Parathyroid adenoma (tissue), 2 donors: Measurements from ENCODE around the gene TPT1.

Experiments used
- H2AFZ ChIP-seq: fragments of 300-600 bp; sonication (generic); one replicate; pipeline ENCODE4 v1.7.0; 2017; ENCODE audit warnings: antibody characterized with exemption, mild to moderate bottlenecking
- H3K27ac ChIP-seq: fragments of 300-600 bp; sonication (generic); one replicate; pipeline ENCODE4 v1.7.0; 2017
- H3K27me3 ChIP-seq: fragments of 300-600 bp; sonication (generic); one replicate; pipeline ENCODE4 v1.7.0; 2017; ENCODE audit warnings: low read length; ENCODE audit not compliant: control insufficient read depth, insufficient read depth
- H3K36me3 ChIP-seq: fragments of 300-600 bp; sonication (generic); one replicate; pipeline ENCODE4 v1.7.0; 2017; ENCODE audit warnings: low read length; ENCODE audit not compliant: control insufficient read depth, insufficient read depth
- H3K4me1 ChIP-seq: fragments of 300-600 bp; sonication (generic); one replicate; pipeline ENCODE4 v1.7.0; 2017; ENCODE audit warnings: control low read depth
- H3K4me2 ChIP-seq: fragments of 300-600 bp; sonication (generic); one replicate; pipeline ENCODE4 v1.7.0; 2017; ENCODE audit warnings: low read length
- H3K4me3 ChIP-seq: fragments of 300-600 bp; sonication (generic); one replicate; pipeline ENCODE4 v1.7.0; 2017; ENCODE audit warnings: low read depth, low read length
- H3K79me2 ChIP-seq: fragments of 300-600 bp; sonication (generic); one replicate; pipeline ENCODE4 v1.7.0; 2017; ENCODE audit warnings: control low read depth
- H3K9ac ChIP-seq: fragments of 300-600 bp; sonication (generic); one replicate; pipeline ENCODE4 v1.7.0; 2017; ENCODE audit warnings: mild to moderate bottlenecking
- H3K9me3 ChIP-seq: fragments of 300-600 bp; sonication (generic); one replicate; pipeline ENCODE4 v1.7.0; 2017; ENCODE audit warnings: low read length; ENCODE audit not compliant: control insufficient read depth
- TF ChIP-seq, protein P1 (sequence below): fragments of 300-600 bp; sonication (generic); IDR thresholded peaks from one replicate; pipeline ENCODE4 v1.7.0; 2017; ENCODE audit warnings: antibody characterized with exemption, mild to moderate bottlenecking
- donor health status: primary hyperparathyroidism.

Gene TPT1

DNA sequence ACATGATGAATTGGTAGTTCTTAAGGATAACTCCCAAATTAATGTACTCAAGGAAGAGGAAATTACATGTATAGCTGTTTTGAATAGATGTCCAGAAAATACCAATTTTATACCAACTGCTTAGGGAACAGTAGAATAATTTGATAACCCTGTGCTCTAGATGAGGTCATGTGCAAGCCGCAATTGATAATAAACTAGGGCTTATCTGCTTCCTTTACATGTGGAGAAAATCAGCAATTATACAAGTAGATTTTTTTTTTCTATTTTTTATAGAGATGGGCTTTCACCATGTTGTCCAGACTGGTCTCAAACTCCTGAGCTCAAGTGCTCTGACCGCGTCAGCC lies 9.3 kb downstream of the TPT1 start:
- Histone ChIP-seq H3K36me3 (no peaks in the 10 kb centered on the region), H3K4me1 (peaks cover 2% of the 10 kb centered on the region), H3K79me2 (no peaks in the 10 kb centered on the region), H3K9ac (no peak overlapping the region), H3K27me3 (no peaks in the 10 kb centered on the region), H3K4me2 (no peak overlapping the region), H3K27ac (no peak overlapping the region), H3K4me3 (no peak overlapping the region), H2AFZ (no peak overlapping the region), H3K9me3 (no peaks in the 10 kb centered on the region)
- TF ChIP-seq, protein P1, sequence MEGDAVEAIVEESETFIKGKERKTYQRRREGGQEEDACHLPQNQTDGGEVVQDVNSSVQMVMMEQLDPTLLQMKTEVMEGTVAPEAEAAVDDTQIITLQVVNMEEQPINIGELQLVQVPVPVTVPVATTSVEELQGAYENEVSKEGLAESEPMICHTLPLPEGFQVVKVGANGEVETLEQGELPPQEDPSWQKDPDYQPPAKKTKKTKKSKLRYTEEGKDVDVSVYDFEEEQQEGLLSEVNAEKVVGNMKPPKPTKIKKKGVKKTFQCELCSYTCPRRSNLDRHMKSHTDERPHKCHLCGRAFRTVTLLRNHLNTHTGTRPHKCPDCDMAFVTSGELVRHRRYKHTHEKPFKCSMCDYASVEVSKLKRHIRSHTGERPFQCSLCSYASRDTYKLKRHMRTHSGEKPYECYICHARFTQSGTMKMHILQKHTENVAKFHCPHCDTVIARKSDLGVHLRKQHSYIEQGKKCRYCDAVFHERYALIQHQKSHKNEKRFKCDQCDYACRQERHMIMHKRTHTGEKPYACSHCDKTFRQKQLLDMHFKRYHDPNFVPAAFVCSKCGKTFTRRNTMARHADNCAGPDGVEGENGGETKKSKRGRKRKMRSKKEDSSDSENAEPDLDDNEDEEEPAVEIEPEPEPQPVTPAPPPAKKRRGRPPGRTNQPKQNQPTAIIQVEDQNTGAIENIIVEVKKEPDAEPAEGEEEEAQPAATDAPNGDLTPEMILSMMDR = no peak

DNA sequence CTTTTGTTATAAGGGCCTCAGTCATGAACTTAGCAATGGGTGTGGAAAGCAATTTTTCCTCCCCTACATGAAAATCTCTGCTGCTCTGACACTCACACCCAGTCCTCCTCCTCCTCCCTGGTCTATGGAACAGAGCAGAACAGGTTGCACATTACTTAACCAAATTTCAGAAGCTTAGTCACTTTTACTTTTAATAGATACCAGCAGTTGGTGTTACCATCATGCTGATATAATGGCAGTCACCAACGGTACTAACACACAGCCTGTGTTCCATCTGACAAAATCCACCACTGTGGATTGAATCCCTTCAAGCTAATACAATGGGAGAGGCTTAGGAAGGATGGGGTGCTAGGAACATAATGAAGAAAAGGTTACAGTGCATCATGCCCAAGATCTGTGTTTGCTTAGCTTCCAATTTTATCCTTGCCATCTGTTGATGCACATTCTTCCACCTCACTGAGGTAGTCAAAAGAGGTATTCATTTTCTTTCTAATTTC lies 9.8 kb downstream of the TPT1 start:
- no peak overlapping the region for H3K4me3 ChIP-seq
- no peaks in the 10 kb centered on the region for H3K27me3 ChIP-seq
- H3K4me1 ChIP-seq = no peaks in the 10 kb centered on the region
- no peaks in the 10 kb centered on the region for H3K36me3 ChIP-seq
- H3K79me2 ChIP-seq = no peaks in the 10 kb centered on the region
- H2AFZ ChIP-seq = no peak overlapping the region
- H3K9me3 ChIP-seq = no peaks in the 10 kb centered on the region
- TF ChIP-seq, protein P1 = no peak
- H3K4me2 ChIP-seq = no peak overlapping the region
- H3K9ac ChIP-seq = no peak overlapping the region
- no peak overlapping the region for H3K27ac ChIP-seq

DNA sequence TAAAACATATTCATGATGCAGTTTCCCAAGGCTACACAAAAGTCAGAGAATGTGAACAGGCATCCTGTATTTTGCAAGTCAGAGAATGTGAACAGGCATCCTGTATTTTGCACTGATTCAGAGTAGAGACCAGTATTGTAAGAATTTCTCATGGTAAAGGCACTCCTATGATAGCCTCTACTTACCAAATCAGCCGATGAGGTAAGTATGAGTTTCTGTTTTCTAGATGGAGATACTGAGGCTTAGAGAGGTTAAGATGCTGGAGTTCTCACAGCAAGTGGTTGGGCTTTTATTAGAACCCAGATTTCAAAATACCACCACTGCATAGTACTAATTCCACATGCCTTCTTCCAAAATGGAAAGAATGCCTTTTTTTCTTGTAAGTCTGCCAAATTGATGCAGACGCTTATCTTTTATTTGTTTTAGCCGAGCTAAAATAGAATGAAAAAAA lies 12.3 kb downstream of the TPT1 start:
- no peak overlapping the region for H3K4me3 ChIP-seq
- no peaks in the 10 kb centered on the region for H3K79me2 ChIP-seq
- H3K9ac ChIP-seq = no peak overlapping the region
- no peaks in the 10 kb centered on the region for H3K4me1 ChIP-seq
- H3K9me3 ChIP-seq = no peaks in the 10 kb centered on the region
- H3K4me2 ChIP-seq = no peak overlapping the region
- H3K36me3 ChIP-seq = no peaks in the 10 kb centered on the region
- TF ChIP-seq, protein P1 = no peak
- H3K27me3 ChIP-seq = no peaks in the 10 kb centered on the region
- no peak overlapping the region for H2AFZ ChIP-seq
- H3K27ac ChIP-seq = no peak overlapping the region

DNA sequence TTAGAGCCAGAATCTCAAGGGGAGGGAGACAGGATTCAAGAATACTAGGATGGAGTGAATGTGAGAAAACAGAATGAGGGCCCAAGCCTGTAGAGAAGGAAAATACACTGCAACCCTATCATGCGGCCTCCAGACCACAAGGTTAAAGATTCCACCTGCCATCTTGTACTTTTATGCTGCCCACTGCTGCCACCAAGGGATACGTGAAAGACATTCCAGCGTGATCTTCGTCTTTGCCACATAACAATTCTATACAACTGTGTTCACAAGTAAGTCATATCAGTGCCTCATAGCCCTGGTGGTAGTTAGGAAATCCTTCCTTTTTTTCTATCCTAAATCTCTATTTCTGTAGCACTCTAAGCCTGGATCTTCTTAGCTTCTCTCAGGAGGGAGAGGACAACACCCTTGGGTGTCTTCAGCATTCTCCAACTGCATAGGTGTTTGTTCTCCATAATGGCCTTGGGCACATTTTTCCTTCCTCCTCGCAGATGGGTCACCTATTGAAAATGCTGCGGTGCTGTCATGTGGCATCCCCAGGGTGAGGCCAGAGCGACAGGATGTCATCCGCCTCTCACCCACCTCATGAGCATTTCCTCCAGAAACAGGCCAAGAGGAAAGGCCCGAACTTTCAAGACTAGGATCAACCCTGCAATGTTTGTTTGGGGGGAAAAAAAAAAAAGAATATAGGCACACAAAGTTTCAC lies 13.6 kb downstream of the TPT1 start:
- no peaks in the 10 kb centered on the region for H3K4me1 ChIP-seq
- no peak overlapping the region for H3K9ac ChIP-seq
- TF ChIP-seq, protein P1 = no peak
- no peak overlapping the region for H2AFZ ChIP-seq
- H3K4me2 ChIP-seq = no peak overlapping the region
- no peaks in the 10 kb centered on the region for H3K36me3 ChIP-seq
- H3K27me3 ChIP-seq = no peaks in the 10 kb centered on the region
- H3K79me2 ChIP-seq = no peaks in the 10 kb centered on the region
- H3K9me3 ChIP-seq = no peaks in the 10 kb centered on the region
- no peak overlapping the region for H3K4me3 ChIP-seq
- no peak overlapping the region for H3K27ac ChIP-seq

DNA sequence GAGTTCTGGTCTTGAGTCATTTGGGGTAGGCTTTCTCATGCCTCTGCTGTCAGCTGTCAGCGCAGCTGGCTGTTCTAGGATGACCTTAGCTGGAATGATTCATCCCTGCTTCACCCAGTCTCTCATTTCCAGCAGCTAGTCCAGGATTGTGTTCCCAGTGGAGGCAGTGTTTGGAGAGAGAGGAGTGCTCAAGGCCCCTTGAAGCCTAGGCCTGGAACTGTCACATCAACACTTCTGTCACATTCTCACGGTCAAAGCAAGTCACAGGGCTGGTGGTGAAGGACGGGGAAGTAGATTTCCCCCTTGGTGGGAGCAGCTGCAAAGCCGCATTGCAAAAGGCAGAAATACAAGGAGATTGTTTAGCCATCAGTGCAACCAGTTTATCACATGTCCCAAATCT lies 15.2 kb downstream of the TPT1 start:
- Histone ChIP-seq H3K4me3 (no peak overlapping the region), H3K36me3 (no peaks in the 10 kb centered on the region), H3K4me1 (no peaks in the 10 kb centered on the region), H3K79me2 (no peaks in the 10 kb centered on the region), H3K27ac (no peak overlapping the region), H3K4me2 (no peak overlapping the region), H3K9ac (no peak overlapping the region), H3K27me3 (no peaks in the 10 kb centered on the region), H2AFZ (no peak overlapping the region), H3K9me3 (no peaks in the 10 kb centered on the region)
- TF ChIP-seq, protein P1 = no peak
